Measurements from ENCODE around the gene LSM2. TPM values are rescaled to one million over a fixed set of nuclear protein-coding genes. Genes with fewer than 3 reads are reported as not detected.

LSM2 gene
- total and polyA plus RNA-seq, 7 donors = 19.5 to 92.1 (median 35.3) TPM

- Histone ChIP-seq H3K27ac (peak overlapping the region; percentile 90), H3K9me3 (no peaks in the 10 kb centered on the region), H3K4me3 (peak overlapping the region; percentile 74), H3K4me1 (peaks cover 23% of the 10 kb centered on the region), H3K27me3 (ENCODE audit: insufficient read depth in 3 of 3, low read length in 2 of 3) (no peaks in the 10 kb centered on the region), H3K36me3 (ENCODE audit: insufficient read depth in 1 of 2, low read depth in 1 of 2) (peaks cover 0 to 7% of the 10 kb centered on the region in 2 donors)
- 68 to 86% (median 76%) methylated on average over 15 of the region's 15 CpGs for WGBS, 3 donors
- ATAC-seq = no peak
- no peak for TF ChIP-seq CTCF (IDR thresholded peaks at IDR 0.05)
- intact Hi-C loops (cut with DNase I) = loop anchor here (2.0 to 10.0 kb wide), 5 partner anchors 34 to 287 kb away; partner anchors contain the start of genes ATP6V1G2 (in 1 of the 2), DDX39B (in 1 of the 2), LY6G5C (in 1 of the 2) and NFKBIL1 (in 1 of the 2)
- DNase-seq = no peak
These were observed 24.8 kb upstream of the LSM2 start for GRCh38 chr6:31831350-31832215.

- Histone ChIP-seq H3K27me3 (ENCODE audit: insufficient read depth in 3 of 3, low read length in 2 of 3) (no peaks in the 10 kb centered on the region), H3K27ac (peak overlapping the region; percentile 90), H3K36me3 (ENCODE audit: insufficient read depth in 1 of 2, low read depth in 1 of 2) (peaks cover 0 to under 1% of the 10 kb centered on the region in 2 donors), H3K4me3 (peak overlapping the region; percentile 74), H3K9me3 (no peaks in the 10 kb centered on the region), H3K4me1 (peaks cover 22% of the 10 kb centered on the region)
- no peak for TF ChIP-seq CTCF (IDR thresholded peaks at IDR 0.05)
- DNase-seq (no peak), ATAC-seq (no peak)
- 31 to 59% (median 37%) methylated on average over 6 of the region's 6 CpGs for WGBS, 3 donors
- intact Hi-C loops (cut with DNase I) = loop anchor here (2.0 to 10.0 kb wide), 5 partner anchors 34 to 286 kb away; partner anchors contain the start of genes ATP6V1G2 (in 1 of the 2), DDX39B (in 1 of the 2), LY6G5C (in 1 of the 2) and NFKBIL1 (in 1 of the 2)
These were observed 24.1 kb upstream of the LSM2 start for GRCh38 chr6:31830886-31831335.

GRCh38 chr6:31829633-31830283, 23.0 kb upstream of the LSM2 start:
- intact Hi-C loops (cut with DNase I) = loop anchor here (2.0 to 10.0 kb wide), 5 partner anchors 32 to 285 kb away; partner anchors contain the start of genes ATP6V1G2 (in 1 of the 2), DDX39B (in 1 of the 2), LY6G5C (in 1 of the 2) and NFKBIL1 (in 1 of the 2)
- DNase-seq = no peak
- WGBS, 3 donors = 0% methylated on average over 9 to 14 of the region's 15 CpGs
- TF ChIP-seq CTCF (IDR thresholded peaks at IDR 0.05) = peak; percentile 52
- no peaks in the 10 kb centered on the region for H3K27me3 ChIP-seq (ENCODE audit: insufficient read depth in 3 of 3, low read length in 2 of 3)
- peak overlapping the region; percentile 74 for H3K4me3 ChIP-seq
- peak overlapping the region; percentile 90 for H3K27ac ChIP-seq
- peaks cover 28% of the 10 kb centered on the region for H3K4me1 ChIP-seq
- H3K36me3 ChIP-seq (ENCODE audit: insufficient read depth in 1 of 2, low read depth in 1 of 2) = no peaks in the 10 kb centered on the region
- no peak for ATAC-seq
- H3K9me3 ChIP-seq = no peaks in the 10 kb centered on the region

- no peaks in the 10 kb centered on the region for H3K36me3 ChIP-seq (ENCODE audit: insufficient read depth in 1 of 2, low read depth in 1 of 2)
- no peaks in the 10 kb centered on the region for H3K9me3 ChIP-seq
- H3K27me3 ChIP-seq (ENCODE audit: insufficient read depth in 3 of 3, low read length in 2 of 3) = no peaks in the 10 kb centered on the region
- peaks cover 32% of the 10 kb centered on the region for H3K4me1 ChIP-seq
- 0 to 1% (median 0%) methylated on average over 44 to 52 of the region's 56 CpGs for WGBS, 3 donors
- no peak for TF ChIP-seq CTCF (IDR thresholded peaks at IDR 0.05)
- H3K4me3 ChIP-seq = peak within 1 kb of the TSS; percentile 81
- intact Hi-C loops (cut with DNase I) = loop anchor here in 1 of 2 donors (2.0 kb wide), 1 partner anchor 33 kb away; the partner anchor contains the start of gene VARS1
- DNase-seq (peak; percentile 99 to 100), ATAC-seq (peak; percentile 86 to 95 (median 90))
- peak within 1 kb of the TSS; percentile 91 for H3K27ac ChIP-seq
These were observed 20.7 kb upstream of the LSM2 start, which contains the start of gene HSPA1B for GRCh38 chr6:31827286-31828079. TSS of gene HSPA1B (plus strand) at chr6:31827738. CDS start at chr6:31827951, 213 bp downstream.

Data from psoas muscle (tissue), 8 donors.